Keratinocyte (primary cell): Measurements from ENCODE around the gene ALPP. TPM values are rescaled to one million over a fixed set of nuclear protein-coding genes. Genes with fewer than 3 reads are reported as not detected.

Source experiments
- DNase-seq: peaks from one replicate; pipeline ENCODE4 v3.0.0-alpha.2; 2011; ENCODE audit warnings: low read depth, missing footprints, low spot score
- FAIRE-seq: peaks from 2 replicates; lab custom pipeline; 2011; peaks lifted over from hg19 to GRCh38; lab: Jason Lieb, UNC
- H2AFZ ChIP-seq: 2 replicates; pipeline ENCODE4 v1.6.0; 2012; ENCODE audit warnings: low read length, control low read depth, inconsistent platforms; ENCODE audit not compliant: control insufficient read depth
- H3K27ac ChIP-seq: 2 replicates; pipeline ENCODE4 v1.5.1; 2011; ENCODE audit warnings: low read length; ENCODE audit not compliant: control insufficient read depth, insufficient read depth
- H3K27me3 ChIP-seq: 3 replicates; pipeline ENCODE4 v1.6.0; 2011; ENCODE audit warnings: low read length; ENCODE audit not compliant: control insufficient read depth, insufficient read depth; ENCODE audit errors: extremely low read depth
- H3K36me3 ChIP-seq, 2 experiments: 2 replicates in 1 of 2; 3 replicates in 1 of 2; pipeline ENCODE4 v1.5.1; 2011; ENCODE audit warnings: low read length in 2 of 2, mild to moderate bottlenecking in 1 of 2; ENCODE audit not compliant: control insufficient read depth in 2 of 2, insufficient read depth in 2 of 2; ENCODE audit errors: extremely low read depth in 1 of 2
- H3K4me1 ChIP-seq: 3 replicates; pipeline ENCODE4 v1.5.1; 2011; ENCODE audit warnings: low read length; ENCODE audit not compliant: control insufficient read depth, insufficient read depth; ENCODE audit errors: extremely low read depth
- H3K4me2 ChIP-seq: 3 replicates; pipeline ENCODE4 v1.6.0; 2011; ENCODE audit warnings: low read depth, low read length; ENCODE audit not compliant: control insufficient read depth, insufficient read depth; ENCODE audit errors: extremely low read depth
- H3K4me3 ChIP-seq, 3 experiments: fragments of 200-600 bp in 1 of 3; sonication (generic) in 1 of 3; 2 replicates in 2 of 3; 3 replicates in 1 of 3; pipeline ENCODE4 v1.5.1; 2011 to 2016; ENCODE audit warnings: low read length in 3 of 3, mild to moderate bottlenecking in 3 of 3, control low read depth in 2 of 3, inconsistent platforms in 1 of 3, low read depth in 1 of 3, mixed read lengths in 1 of 3, mixed run types in 1 of 3, moderate library complexity in 1 of 3; ENCODE audit not compliant: control insufficient read depth in 2 of 3, insufficient read depth in 2 of 3; ENCODE audit errors: extremely low read depth in 1 of 3
- H3K79me2 ChIP-seq: 2 replicates; pipeline ENCODE4 v1.6.0; 2012; ENCODE audit warnings: low read length; ENCODE audit not compliant: control insufficient read depth, insufficient read depth
- H3K9ac ChIP-seq: 3 replicates; pipeline ENCODE4 v1.6.0; 2011; ENCODE audit warnings: low read length; ENCODE audit not compliant: control insufficient read depth, insufficient read depth; ENCODE audit errors: extremely low read depth
- H3K9me1 ChIP-seq: 3 replicates; pipeline ENCODE4 v1.6.0; 2011; ENCODE audit warnings: low read length; ENCODE audit not compliant: control insufficient read depth, insufficient read depth; ENCODE audit errors: extremely low read depth
- H3K9me3 ChIP-seq: 2 replicates; pipeline ENCODE4 v1.5.1; 2012; ENCODE audit warnings: low read depth, low read length; ENCODE audit not compliant: control insufficient read depth
- H4K20me1 ChIP-seq: 3 replicates; pipeline ENCODE4 v1.6.0; 2011; ENCODE audit warnings: low read length; ENCODE audit not compliant: control insufficient read depth, insufficient read depth; ENCODE audit errors: extremely low read depth
- EZH2 ChIP-seq: IDR thresholded peaks from one replicate; pipeline ENCODE4 v1.6.1; 2012; ENCODE audit warnings: inconsistent platforms, mild to moderate bottlenecking, low read length, moderate library complexity
- dilution Hi-C: fragments of 300-500 bp; cut with MboI; formaldehyde crosslinking; loops from one replicate; pipeline ENCODE4 v1.7.0; 2020; ENCODE audit warnings: low sequenced_read_pairs; ENCODE audit not compliant: extremely low pct_ligation_motif_present
- polyA plus RNA-seq, 5 experiments: library from polyadenylated mRNA; depleted of rRNA in 3 of 5; stranded (reverse) in 3 of 5; stranded (forward) in 1 of 5; unstranded in 1 of 5; fragments of >200 nt; gene quantifications; 1 replicate in 1 of 5; 2 replicates in 3 of 5; 3 replicates in 1 of 5; pipeline versions ENCODE4 v1.2.1 to v1.2.3, GENCODE V29; 2011 to 2012; ENCODE audit warnings: missing spikeins in 2 of 5, low read depth in 1 of 5, low replicate concordance in 1 of 5
- TF ChIP-seq, protein P1 (sequence below), 3 experiments: IDR thresholded peaks in 1 of 3; conservative IDR thresholded peaks in 1 of 3; optimal IDR thresholded peaks in 1 of 3; 2 replicates in 2 of 3; 3 replicates in 1 of 3; pipeline versions ENCODE3 to v1.5.1; 2011; ENCODE audit warnings: low read length in 3 of 3, mild to moderate bottlenecking in 3 of 3, moderate library complexity in 2 of 3, control low read depth in 1 of 3, inconsistent platforms in 1 of 3; ENCODE audit not compliant: insufficient read depth in 2 of 3; ENCODE audit errors: extremely low read depth in 1 of 3

The ALPP gene
- polyA plus RNA-seq, 1 donor (not counting 4 experiments of a cell fraction or from before 2014, with no cell fraction given), result not detected

DNA sequence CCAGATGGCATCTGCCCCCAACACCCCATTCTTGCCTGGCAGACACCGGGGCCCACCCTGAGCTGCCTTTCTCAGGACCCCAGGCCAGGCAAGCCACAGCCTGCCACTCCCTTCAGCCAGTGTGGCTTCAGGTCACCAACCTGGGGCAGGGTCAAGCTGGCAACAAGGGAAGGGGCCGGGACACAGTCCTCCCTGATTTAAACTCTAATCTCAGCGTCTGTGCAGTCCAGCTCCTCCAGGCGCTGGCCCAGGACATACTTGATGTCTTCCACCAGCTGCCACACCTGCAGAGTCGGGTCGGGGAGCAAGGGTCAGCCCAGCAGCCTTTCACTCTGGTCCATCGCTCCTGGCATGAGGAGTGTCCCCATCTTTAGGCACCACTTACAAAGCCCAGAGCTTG lies 29.0 kb upstream of the ALPP start:
- Histone ChIP-seq H3K27me3 (peaks cover 48% of the 10 kb centered on the region), H3K9me3 (no peaks in the 10 kb centered on the region), H3K4me2 (no peak overlapping the region), H3K9ac (no peak overlapping the region), H3K4me1 (peaks cover 5% of the 10 kb centered on the region), H3K4me3 (no peak overlapping the region), H3K36me3 (no peaks in the 10 kb centered on the region), H3K27ac (no peak overlapping the region), H3K9me1 (no peaks in the 10 kb centered on the region), H4K20me1 (no peaks in the 10 kb centered on the region), H2AFZ (no peak overlapping the region), H3K79me2 (no peaks in the 10 kb centered on the region)
- no peak for DNase-seq
- dilution Hi-C loops, result no loop called here
- FAIRE-seq, result no peak
- TF ChIP-seq EZH2, result no peak
- TF ChIP-seq, protein P1, sequence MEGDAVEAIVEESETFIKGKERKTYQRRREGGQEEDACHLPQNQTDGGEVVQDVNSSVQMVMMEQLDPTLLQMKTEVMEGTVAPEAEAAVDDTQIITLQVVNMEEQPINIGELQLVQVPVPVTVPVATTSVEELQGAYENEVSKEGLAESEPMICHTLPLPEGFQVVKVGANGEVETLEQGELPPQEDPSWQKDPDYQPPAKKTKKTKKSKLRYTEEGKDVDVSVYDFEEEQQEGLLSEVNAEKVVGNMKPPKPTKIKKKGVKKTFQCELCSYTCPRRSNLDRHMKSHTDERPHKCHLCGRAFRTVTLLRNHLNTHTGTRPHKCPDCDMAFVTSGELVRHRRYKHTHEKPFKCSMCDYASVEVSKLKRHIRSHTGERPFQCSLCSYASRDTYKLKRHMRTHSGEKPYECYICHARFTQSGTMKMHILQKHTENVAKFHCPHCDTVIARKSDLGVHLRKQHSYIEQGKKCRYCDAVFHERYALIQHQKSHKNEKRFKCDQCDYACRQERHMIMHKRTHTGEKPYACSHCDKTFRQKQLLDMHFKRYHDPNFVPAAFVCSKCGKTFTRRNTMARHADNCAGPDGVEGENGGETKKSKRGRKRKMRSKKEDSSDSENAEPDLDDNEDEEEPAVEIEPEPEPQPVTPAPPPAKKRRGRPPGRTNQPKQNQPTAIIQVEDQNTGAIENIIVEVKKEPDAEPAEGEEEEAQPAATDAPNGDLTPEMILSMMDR (optimal IDR thresholded peaks at IDR 0.05 in 1 of 3, IDR thresholded peaks at IDR 0.05 in 1 of 3, conservative IDR thresholded peaks at IDR 0.05 in 1 of 3; ENCODE audit: extremely low read depth in 1 of 3, insufficient read depth in 2 of 3, low read length in 3 of 3), result no peak

DNA sequence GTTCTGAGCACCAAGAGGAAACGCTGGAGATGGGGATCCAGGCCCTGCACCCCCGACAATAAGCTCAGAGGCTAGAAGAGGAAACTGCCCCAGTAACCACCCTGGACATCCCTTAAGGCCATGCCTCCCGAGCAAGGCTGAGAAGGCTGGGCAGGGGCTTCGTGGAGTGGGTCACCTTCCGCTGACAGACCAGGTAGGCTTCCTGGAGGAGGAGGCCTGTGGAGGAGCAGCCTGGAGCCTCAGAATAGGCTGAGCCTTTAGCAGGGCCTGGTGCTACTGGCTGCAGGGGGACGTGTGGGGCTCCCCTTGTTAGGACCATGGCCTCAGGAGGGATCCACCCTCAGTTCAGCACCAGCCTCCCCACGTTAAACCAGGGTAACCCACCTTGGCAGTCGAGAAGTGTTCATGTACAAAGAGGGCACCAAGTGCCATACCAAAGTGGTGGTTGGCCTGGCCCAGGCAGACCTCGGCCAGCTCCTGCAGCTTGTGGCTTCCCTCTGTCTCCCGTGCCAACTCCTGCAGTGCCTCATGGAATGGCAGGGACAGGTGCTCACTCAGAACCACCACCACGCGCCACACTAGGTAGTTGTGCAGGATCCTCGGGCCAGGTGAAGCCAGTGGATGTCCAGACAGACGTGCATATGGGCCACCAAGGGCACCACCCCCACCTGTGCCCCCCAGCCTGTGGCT lies 28.5 kb upstream of the ALPP start:
- no peaks in the 10 kb centered on the region for H3K9me3 ChIP-seq
- DNase-seq (no peak), FAIRE-seq (no peak)
- TF ChIP-seq, protein P1 (optimal IDR thresholded peaks at IDR 0.05 in 1 of 3, IDR thresholded peaks at IDR 0.05 in 1 of 3, conservative IDR thresholded peaks at IDR 0.05 in 1 of 3; ENCODE audit: extremely low read depth in 1 of 3, insufficient read depth in 2 of 3, low read length in 3 of 3), result no peak
- no peak for TF ChIP-seq EZH2
- no peaks in the 10 kb centered on the region for H4K20me1 ChIP-seq
- no peak overlapping the region for H2AFZ ChIP-seq
- no peak overlapping the region for H3K27ac ChIP-seq
- H3K4me3 ChIP-seq, result no peak overlapping the region
- no peaks in the 10 kb centered on the region for H3K79me2 ChIP-seq
- dilution Hi-C loops, result no loop called here
- peaks cover 5% of the 10 kb centered on the region for H3K4me1 ChIP-seq
- H3K9ac ChIP-seq, result no peak overlapping the region
- no peak overlapping the region for H3K4me2 ChIP-seq
- no peaks in the 10 kb centered on the region for H3K9me1 ChIP-seq
- no peaks in the 10 kb centered on the region for H3K36me3 ChIP-seq
- peaks cover 48% of the 10 kb centered on the region for H3K27me3 ChIP-seq
